ENCODE results near the gene KDM2B.

The KDM2B gene

GRCh38 chr12:121532503-121533393, 48.1 kb downstream of the KDM2B start:
- no peak overlapping the region for H3K27ac ChIP-seq (ENCODE audit: low read length)
- no peak overlapping the region for H3K9ac ChIP-seq (ENCODE audit: low read depth, low read length)
- H3K4me1 ChIP-seq (ENCODE audit: insufficient read depth, low read length): peaks cover 10% of the 10 kb centered on the region

GRCh38 chr12:121531356-121531750, 49.5 kb downstream of the KDM2B start:
- H3K9me3 ChIP-seq (ENCODE audit: insufficient read depth, low read length, severe bottlenecking): no peaks in the 10 kb centered on the region
- H4K20me1 ChIP-seq (ENCODE audit: insufficient read depth, low read length): peaks cover 20% of the 10 kb centered on the region
- no peak overlapping the region for H3K27ac ChIP-seq (ENCODE audit: low read length)
- DNase-seq (no peak), ATAC-seq (ENCODE audit: insufficient read depth, low read depth) (no peak)
- H2AFZ ChIP-seq (ENCODE audit: low read depth, low read length): no peak overlapping the region
- H3K9ac ChIP-seq (ENCODE audit: low read depth, low read length): no peak overlapping the region
- H3K79me2 ChIP-seq (ENCODE audit: insufficient read depth, low read length): peaks cover 13% of the 10 kb centered on the region
- H3K36me3 ChIP-seq (ENCODE audit: insufficient read depth, low read length): peaks cover 65% of the 10 kb centered on the region
- peaks cover 10% of the 10 kb centered on the region for H3K4me1 ChIP-seq (ENCODE audit: insufficient read depth, low read length)
- TF ChIP-seq EZH2 (IDR thresholded peaks at IDR 0.05; ENCODE audit: borderline replicate concordance, low read depth, low read length, severe bottlenecking) (no peak), CTCF (IDR thresholded peaks at IDR 0.05; ENCODE audit: borderline replicate concordance, extremely low read depth, low read length, poor library complexity, severe bottlenecking) (no peak)
- H3K4me3 ChIP-seq (ENCODE audit: low read depth in 1 of 2, low read length in 2 of 2): no peak overlapping the region
- no peaks in the 10 kb centered on the region for H3K27me3 ChIP-seq (ENCODE audit: insufficient read depth, low read length, poor library complexity)
- H3K4me2 ChIP-seq (ENCODE audit: insufficient read depth, low read length): no peak overlapping the region

More at GRCh38 chr12:121532503-121533393, 48.1 kb downstream of the KDM2B start:
- Histone ChIP-seq H4K20me1 (ENCODE audit: insufficient read depth, low read length) (peaks cover 21% of the 10 kb centered on the region), H3K4me2 (ENCODE audit: insufficient read depth, low read length) (no peak overlapping the region), H3K9me3 (ENCODE audit: insufficient read depth, low read length, severe bottlenecking) (no peaks in the 10 kb centered on the region), H3K4me3 (ENCODE audit: low read depth in 1 of 2, low read length in 2 of 2) (no peak overlapping the region), H3K27me3 (ENCODE audit: insufficient read depth, low read length, poor library complexity) (no peaks in the 10 kb centered on the region), H3K36me3 (ENCODE audit: insufficient read depth, low read length) (peaks cover 61% of the 10 kb centered on the region), H2AFZ (ENCODE audit: low read depth, low read length) (no peak overlapping the region), H3K79me2 (ENCODE audit: insufficient read depth, low read length) (peaks cover 12% of the 10 kb centered on the region)
- ATAC-seq (ENCODE audit: insufficient read depth, low read depth) (no peak), DNase-seq (no peak)
- TF ChIP-seq CTCF (IDR thresholded peaks at IDR 0.05; ENCODE audit: borderline replicate concordance, extremely low read depth, low read length, poor library complexity, severe bottlenecking): no peak
- TF ChIP-seq EZH2 (IDR thresholded peaks at IDR 0.05; ENCODE audit: borderline replicate concordance, low read depth, low read length, severe bottlenecking): no peak

GRCh38 chr12:121530600-121531355, 50.0 kb downstream of the KDM2B start:
- H3K36me3 ChIP-seq (ENCODE audit: insufficient read depth, low read length): peaks cover 67% of the 10 kb centered on the region
- H3K9me3 ChIP-seq (ENCODE audit: insufficient read depth, low read length, severe bottlenecking): no peaks in the 10 kb centered on the region
- H3K4me1 ChIP-seq (ENCODE audit: insufficient read depth, low read length): peaks cover 10% of the 10 kb centered on the region
- H3K27ac ChIP-seq (ENCODE audit: low read length): no peak overlapping the region
- H3K27me3 ChIP-seq (ENCODE audit: insufficient read depth, low read length, poor library complexity): no peaks in the 10 kb centered on the region
- H3K4me3 ChIP-seq (ENCODE audit: low read depth in 1 of 2, low read length in 2 of 2): no peak overlapping the region
- H3K9ac ChIP-seq (ENCODE audit: low read depth, low read length): no peak overlapping the region
- no peak overlapping the region for H2AFZ ChIP-seq (ENCODE audit: low read depth, low read length)
- H4K20me1 ChIP-seq (ENCODE audit: insufficient read depth, low read length): peaks cover 15% of the 10 kb centered on the region
- DNase-seq (peak; percentile 68), ATAC-seq (ENCODE audit: insufficient read depth, low read depth) (peak; percentile 96)
- H3K79me2 ChIP-seq (ENCODE audit: insufficient read depth, low read length): peaks cover 13% of the 10 kb centered on the region
- H3K4me2 ChIP-seq (ENCODE audit: insufficient read depth, low read length): no peak overlapping the region
- TF ChIP-seq CTCF (IDR thresholded peaks at IDR 0.05; ENCODE audit: borderline replicate concordance, extremely low read depth, low read length, poor library complexity, severe bottlenecking): no peak
